D721Med (cell line): ENCODE results near the gene MATN3.

ENCODE experiments used
- DNase-seq: peaks from one replicate; pipeline ENCODE4 v3.0.0; 2011; ENCODE audit warnings: low spot score; ENCODE audit not compliant: insufficient read length
- FAIRE-seq: peaks from 2 replicates; lab custom pipeline; 2011; peaks lifted over from hg19 to GRCh38; lab: Jason Lieb, UNC
- TF ChIP-seq, protein P1 (sequence below): IDR thresholded peaks from 2 replicates; pipeline ENCODE4 v1.5.1; 2012; ENCODE audit warnings: mild to moderate bottlenecking, control low read depth; ENCODE audit not compliant: insufficient read depth; ENCODE audit errors: missing control alignments

Gene MATN3

DNA sequence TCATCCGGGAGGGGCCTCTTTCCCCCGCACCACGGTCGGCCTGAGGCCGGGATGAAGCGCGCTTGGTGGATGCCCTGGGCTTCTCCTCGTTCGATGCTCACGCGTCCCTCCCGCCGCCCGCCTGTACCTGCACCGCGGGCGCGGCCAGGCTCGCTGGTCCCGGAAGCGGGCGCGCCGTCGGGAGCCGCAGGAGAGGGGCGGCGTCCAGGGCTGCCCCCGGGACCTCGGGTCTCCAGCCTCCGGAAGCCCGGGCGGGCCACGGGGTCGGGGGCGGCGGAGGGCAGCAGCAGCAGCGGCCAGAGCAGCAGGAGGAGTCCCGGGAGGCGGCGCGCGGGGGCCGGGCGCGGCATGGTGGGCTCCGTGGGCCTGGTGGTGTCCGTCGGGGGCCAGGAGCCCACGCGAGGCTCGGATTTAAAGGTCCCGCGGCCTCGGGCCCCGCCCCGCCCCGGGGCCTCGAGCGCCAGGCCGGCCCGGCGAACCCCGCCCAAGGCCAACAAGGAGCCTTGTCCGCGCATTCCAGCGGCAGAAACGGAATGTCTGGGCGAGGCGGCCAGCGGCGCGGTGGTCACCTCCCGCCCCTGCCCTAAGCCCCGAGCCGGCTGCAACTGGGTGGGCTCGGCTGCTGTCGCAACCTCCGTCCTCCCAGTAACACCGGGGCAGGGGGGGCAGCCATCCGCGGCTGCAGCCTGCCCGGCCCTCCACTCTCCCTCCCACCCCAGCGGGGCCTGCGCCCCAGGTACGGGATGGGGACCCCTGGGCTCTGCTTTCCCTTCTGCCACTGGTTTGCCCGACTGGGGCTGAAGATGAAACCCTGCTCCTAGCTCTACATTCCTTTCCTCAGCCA, at the start of gene MATN3:
MATN3 (minus strand) TSS at position 387 of the 844 bp plus-strand sequence; CDS start at position 350, 37 bp downstream.
- no peak for DNase-seq
- TF ChIP-seq, protein P1, sequence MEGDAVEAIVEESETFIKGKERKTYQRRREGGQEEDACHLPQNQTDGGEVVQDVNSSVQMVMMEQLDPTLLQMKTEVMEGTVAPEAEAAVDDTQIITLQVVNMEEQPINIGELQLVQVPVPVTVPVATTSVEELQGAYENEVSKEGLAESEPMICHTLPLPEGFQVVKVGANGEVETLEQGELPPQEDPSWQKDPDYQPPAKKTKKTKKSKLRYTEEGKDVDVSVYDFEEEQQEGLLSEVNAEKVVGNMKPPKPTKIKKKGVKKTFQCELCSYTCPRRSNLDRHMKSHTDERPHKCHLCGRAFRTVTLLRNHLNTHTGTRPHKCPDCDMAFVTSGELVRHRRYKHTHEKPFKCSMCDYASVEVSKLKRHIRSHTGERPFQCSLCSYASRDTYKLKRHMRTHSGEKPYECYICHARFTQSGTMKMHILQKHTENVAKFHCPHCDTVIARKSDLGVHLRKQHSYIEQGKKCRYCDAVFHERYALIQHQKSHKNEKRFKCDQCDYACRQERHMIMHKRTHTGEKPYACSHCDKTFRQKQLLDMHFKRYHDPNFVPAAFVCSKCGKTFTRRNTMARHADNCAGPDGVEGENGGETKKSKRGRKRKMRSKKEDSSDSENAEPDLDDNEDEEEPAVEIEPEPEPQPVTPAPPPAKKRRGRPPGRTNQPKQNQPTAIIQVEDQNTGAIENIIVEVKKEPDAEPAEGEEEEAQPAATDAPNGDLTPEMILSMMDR: no peak
- FAIRE-seq: no peak

DNA sequence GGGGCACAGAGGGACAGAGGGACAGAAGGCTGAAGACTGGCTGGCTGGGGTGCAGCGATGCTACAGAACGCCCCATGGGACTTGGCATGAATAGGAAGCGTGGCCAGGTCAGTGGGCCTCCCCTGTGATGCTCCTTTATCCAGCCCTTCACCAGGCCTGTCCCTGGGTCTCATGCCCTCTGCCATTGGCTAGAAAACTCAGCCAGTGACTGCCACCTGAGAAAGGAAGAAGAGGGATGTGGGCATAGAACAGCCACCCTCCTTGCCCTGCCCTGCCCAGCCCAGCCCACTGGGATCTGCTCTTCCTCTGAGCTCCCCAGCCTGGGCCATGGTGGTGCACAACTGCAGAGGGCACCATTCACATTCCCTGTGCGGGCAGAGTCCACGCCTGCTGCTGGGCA, 49.5 kb upstream of the MATN3 start:
- TF ChIP-seq, protein P1: no peak
- no peak for FAIRE-seq
- no peak for DNase-seq

GRCh38 chr2:20061476-20061875, 49.0 kb upstream of the MATN3 start:
- TF ChIP-seq, protein P1: no peak
- DNase-seq (no peak), FAIRE-seq (no peak)

GRCh38 chr2:20060106-20060505, 47.6 kb upstream of the MATN3 start:
- TF ChIP-seq, protein P1: no peak
- DNase-seq (no peak), FAIRE-seq (peak; percentile 25)

- DNase-seq (no peak), FAIRE-seq (no peak)
- TF ChIP-seq, protein P1: no peak
Measured at GRCh38 chr2:20057268-20057667, 44.8 kb upstream of the MATN3 start.

- no peak for FAIRE-seq
- no peak for DNase-seq
- TF ChIP-seq, protein P1: no peak
Measured at GRCh38 chr2:20054931-20055330, 42.5 kb upstream of the MATN3 start.

- DNase-seq: no peak
- no peak for FAIRE-seq
- TF ChIP-seq, protein P1: no peak
Measured at GRCh38 chr2:20054119-20054518, 41.7 kb upstream of the MATN3 start.
